ENCODE measurements around the gene CPT1B. TPM values are rescaled to one million over a fixed set of nuclear protein-coding genes. Genes with fewer than 3 reads are reported as not detected.

Gene CPT1B
- total and polyA plus RNA-seq, 2 experiments from 2014 or later = 5.6 to 14.4 TPM

DNA sequence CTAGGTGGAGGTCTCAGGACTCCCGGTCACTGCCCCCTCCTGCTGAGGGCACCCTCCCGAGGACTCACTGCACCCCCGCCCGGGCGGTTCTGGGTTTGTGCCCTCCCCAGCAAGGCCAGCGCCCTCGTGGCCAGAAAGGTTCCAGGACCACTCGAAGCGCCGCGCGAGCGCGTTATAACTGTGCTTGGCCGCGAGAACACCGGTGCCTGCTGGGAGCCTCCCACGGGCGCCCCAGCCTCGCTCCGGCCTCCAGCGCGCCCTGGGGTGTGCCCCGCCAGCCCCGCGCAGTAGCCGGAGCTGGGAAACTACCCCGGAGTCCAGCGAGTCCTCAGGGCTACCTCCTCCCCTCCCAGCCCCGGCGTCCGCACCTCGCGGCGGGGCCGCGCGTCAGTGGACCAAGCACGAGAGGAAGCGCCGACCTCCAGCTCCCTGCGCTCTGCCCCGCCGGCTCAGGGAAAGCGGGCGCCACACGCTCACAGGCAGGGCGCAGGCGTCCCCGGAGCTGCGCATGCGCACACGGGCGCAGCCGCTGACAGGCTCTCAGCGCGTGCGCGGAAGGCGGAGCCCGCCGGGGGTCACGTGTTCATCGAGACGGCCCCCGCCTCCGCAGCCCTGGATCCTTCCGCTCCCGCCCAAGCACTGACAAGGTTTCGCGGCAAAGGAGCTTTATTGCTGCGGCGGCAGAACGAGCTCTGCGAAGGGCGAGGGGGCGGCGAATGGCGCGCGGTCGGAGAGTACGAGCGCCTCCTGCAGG is 52.9 kb downstream of the CPT1B start, which contains the start of gene SCO2 (continued):
- TF ChIP-seq, protein P1, sequence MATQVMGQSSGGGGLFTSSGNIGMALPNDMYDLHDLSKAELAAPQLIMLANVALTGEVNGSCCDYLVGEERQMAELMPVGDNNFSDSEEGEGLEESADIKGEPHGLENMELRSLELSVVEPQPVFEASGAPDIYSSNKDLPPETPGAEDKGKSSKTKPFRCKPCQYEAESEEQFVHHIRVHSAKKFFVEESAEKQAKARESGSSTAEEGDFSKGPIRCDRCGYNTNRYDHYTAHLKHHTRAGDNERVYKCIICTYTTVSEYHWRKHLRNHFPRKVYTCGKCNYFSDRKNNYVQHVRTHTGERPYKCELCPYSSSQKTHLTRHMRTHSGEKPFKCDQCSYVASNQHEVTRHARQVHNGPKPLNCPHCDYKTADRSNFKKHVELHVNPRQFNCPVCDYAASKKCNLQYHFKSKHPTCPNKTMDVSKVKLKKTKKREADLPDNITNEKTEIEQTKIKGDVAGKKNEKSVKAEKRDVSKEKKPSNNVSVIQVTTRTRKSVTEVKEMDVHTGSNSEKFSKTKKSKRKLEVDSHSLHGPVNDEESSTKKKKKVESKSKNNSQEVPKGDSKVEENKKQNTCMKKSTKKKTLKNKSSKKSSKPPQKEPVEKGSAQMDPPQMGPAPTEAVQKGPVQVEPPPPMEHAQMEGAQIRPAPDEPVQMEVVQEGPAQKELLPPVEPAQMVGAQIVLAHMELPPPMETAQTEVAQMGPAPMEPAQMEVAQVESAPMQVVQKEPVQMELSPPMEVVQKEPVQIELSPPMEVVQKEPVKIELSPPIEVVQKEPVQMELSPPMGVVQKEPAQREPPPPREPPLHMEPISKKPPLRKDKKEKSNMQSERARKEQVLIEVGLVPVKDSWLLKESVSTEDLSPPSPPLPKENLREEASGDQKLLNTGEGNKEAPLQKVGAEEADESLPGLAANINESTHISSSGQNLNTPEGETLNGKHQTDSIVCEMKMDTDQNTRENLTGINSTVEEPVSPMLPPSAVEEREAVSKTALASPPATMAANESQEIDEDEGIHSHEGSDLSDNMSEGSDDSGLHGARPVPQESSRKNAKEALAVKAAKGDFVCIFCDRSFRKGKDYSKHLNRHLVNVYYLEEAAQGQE (IDR thresholded peaks at IDR 0.05; ENCODE audit: unreplicated experiment) = no peak
- TF ChIP-seq, protein P2, sequence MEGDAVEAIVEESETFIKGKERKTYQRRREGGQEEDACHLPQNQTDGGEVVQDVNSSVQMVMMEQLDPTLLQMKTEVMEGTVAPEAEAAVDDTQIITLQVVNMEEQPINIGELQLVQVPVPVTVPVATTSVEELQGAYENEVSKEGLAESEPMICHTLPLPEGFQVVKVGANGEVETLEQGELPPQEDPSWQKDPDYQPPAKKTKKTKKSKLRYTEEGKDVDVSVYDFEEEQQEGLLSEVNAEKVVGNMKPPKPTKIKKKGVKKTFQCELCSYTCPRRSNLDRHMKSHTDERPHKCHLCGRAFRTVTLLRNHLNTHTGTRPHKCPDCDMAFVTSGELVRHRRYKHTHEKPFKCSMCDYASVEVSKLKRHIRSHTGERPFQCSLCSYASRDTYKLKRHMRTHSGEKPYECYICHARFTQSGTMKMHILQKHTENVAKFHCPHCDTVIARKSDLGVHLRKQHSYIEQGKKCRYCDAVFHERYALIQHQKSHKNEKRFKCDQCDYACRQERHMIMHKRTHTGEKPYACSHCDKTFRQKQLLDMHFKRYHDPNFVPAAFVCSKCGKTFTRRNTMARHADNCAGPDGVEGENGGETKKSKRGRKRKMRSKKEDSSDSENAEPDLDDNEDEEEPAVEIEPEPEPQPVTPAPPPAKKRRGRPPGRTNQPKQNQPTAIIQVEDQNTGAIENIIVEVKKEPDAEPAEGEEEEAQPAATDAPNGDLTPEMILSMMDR (conservative IDR thresholded peaks at IDR 0.05; ENCODE audit: low read depth in 2 of 2) = peak; percentile 38 to 52
- TF ChIP-seq STAT1 (IDR thresholded peaks at IDR 0.05; ENCODE audit: unreplicated experiment) = no peak
- TF ChIP-seq, protein P3, sequence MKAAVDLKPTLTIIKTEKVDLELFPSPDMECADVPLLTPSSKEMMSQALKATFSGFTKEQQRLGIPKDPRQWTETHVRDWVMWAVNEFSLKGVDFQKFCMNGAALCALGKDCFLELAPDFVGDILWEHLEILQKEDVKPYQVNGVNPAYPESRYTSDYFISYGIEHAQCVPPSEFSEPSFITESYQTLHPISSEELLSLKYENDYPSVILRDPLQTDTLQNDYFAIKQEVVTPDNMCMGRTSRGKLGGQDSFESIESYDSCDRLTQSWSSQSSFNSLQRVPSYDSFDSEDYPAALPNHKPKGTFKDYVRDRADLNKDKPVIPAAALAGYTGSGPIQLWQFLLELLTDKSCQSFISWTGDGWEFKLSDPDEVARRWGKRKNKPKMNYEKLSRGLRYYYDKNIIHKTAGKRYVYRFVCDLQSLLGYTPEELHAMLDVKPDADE (IDR thresholded peaks at IDR 0.05) = 0 out of 2 replicates have a peak, but pooled peaks have one; percentile 6

DNA sequence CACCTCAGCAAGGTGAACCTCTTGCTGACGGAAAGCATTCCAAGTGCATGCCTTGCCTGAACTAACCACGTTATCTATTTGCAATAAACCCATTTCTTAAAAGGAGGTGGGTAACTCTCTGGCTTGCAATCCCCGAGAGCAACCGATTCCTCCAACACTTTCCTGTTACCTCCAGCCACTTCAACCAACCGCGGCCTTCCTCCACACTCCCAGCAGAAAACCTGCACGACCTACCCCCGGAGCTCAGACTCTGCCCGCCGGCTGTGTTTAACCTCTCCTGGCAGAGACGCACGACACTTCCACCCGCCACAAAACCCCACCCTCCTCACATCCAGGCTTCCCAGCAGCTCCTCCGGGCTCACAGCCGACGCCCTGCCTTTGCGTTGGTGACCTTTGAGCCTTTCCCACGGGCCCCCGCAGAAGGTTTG is 53.5 kb downstream of the CPT1B start:
- H3F3A ChIP-seq (replicated peaks; ENCODE audit: low read depth) = peaks cover 4% of the 10 kb centered on the region
- peaks cover 13% of the 10 kb centered on the region for H3K36me3 Mint-ChIP-seq (ENCODE audit: low read depth)
- H3K79me2 ChIP-seq (replicated peaks; ENCODE audit: insufficient read depth) = no peaks in the 10 kb centered on the region
- H3K4me3 Mint-ChIP-seq = peak overlapping the region; percentile 89
- H2AFZ ChIP-seq = no peak overlapping the region; the same call in 1 of the 2 replicates
- H3K27me3 Mint-ChIP-seq (ENCODE audit: insufficient read depth, low read depth, poor library complexity) = peaks cover 36% of the 10 kb centered on the region
- H3K4me2 ChIP-seq = peak overlapping the region; percentile 94
- H3K9me2 ChIP-seq (ENCODE audit: insufficient read depth) = no peaks in the 10 kb centered on the region
- ATAC-seq (no peak), DNase-seq (ENCODE audit: low spot score) (no peak)
- H3K36me3 ChIP-seq (ENCODE audit: insufficient read depth) = no peaks in the 10 kb centered on the region; the same call in 1 of the 2 replicates
- no peaks in the 10 kb centered on the region; the same call in 1 of the 2 replicates for H4K20me1 ChIP-seq (replicated peaks; ENCODE audit: insufficient read depth)
- H3K27me3 ChIP-seq (ENCODE audit: insufficient read depth) = peaks cover 31% of the 10 kb centered on the region
- no peaks in the 10 kb centered on the region; the same call in 1 of the 2 replicates for H3K4me1 ChIP-seq (ENCODE audit: insufficient read depth)
- peaks cover 4% of the 10 kb centered on the region; the same call in 2 of the 3 replicates for H3K9me3 Mint-ChIP-seq
- H3K4me3 ChIP-seq = peak overlapping the region; percentile 84
- H3K27ac ChIP-seq (ENCODE audit: low read depth) = no peak overlapping the region
- peak overlapping the region; percentile 78 for H3K27ac Mint-ChIP-seq
- H3K4me1 Mint-ChIP-seq = peaks cover 11% of the 10 kb centered on the region
- TF ChIP-seq ZNF114 (CRISPR knock-in tag; IDR thresholded peaks at IDR 0.05) = no peak
- TF ChIP-seq STAT1 (IDR thresholded peaks at IDR 0.05; ENCODE audit: unreplicated experiment) = no peak
- TF ChIP-seq ZNF331 (CRISPR knock-in tag; IDR thresholded peaks at IDR 0.05; ENCODE audit: low read depth) = no peak
- TF ChIP-seq, protein P4, sequence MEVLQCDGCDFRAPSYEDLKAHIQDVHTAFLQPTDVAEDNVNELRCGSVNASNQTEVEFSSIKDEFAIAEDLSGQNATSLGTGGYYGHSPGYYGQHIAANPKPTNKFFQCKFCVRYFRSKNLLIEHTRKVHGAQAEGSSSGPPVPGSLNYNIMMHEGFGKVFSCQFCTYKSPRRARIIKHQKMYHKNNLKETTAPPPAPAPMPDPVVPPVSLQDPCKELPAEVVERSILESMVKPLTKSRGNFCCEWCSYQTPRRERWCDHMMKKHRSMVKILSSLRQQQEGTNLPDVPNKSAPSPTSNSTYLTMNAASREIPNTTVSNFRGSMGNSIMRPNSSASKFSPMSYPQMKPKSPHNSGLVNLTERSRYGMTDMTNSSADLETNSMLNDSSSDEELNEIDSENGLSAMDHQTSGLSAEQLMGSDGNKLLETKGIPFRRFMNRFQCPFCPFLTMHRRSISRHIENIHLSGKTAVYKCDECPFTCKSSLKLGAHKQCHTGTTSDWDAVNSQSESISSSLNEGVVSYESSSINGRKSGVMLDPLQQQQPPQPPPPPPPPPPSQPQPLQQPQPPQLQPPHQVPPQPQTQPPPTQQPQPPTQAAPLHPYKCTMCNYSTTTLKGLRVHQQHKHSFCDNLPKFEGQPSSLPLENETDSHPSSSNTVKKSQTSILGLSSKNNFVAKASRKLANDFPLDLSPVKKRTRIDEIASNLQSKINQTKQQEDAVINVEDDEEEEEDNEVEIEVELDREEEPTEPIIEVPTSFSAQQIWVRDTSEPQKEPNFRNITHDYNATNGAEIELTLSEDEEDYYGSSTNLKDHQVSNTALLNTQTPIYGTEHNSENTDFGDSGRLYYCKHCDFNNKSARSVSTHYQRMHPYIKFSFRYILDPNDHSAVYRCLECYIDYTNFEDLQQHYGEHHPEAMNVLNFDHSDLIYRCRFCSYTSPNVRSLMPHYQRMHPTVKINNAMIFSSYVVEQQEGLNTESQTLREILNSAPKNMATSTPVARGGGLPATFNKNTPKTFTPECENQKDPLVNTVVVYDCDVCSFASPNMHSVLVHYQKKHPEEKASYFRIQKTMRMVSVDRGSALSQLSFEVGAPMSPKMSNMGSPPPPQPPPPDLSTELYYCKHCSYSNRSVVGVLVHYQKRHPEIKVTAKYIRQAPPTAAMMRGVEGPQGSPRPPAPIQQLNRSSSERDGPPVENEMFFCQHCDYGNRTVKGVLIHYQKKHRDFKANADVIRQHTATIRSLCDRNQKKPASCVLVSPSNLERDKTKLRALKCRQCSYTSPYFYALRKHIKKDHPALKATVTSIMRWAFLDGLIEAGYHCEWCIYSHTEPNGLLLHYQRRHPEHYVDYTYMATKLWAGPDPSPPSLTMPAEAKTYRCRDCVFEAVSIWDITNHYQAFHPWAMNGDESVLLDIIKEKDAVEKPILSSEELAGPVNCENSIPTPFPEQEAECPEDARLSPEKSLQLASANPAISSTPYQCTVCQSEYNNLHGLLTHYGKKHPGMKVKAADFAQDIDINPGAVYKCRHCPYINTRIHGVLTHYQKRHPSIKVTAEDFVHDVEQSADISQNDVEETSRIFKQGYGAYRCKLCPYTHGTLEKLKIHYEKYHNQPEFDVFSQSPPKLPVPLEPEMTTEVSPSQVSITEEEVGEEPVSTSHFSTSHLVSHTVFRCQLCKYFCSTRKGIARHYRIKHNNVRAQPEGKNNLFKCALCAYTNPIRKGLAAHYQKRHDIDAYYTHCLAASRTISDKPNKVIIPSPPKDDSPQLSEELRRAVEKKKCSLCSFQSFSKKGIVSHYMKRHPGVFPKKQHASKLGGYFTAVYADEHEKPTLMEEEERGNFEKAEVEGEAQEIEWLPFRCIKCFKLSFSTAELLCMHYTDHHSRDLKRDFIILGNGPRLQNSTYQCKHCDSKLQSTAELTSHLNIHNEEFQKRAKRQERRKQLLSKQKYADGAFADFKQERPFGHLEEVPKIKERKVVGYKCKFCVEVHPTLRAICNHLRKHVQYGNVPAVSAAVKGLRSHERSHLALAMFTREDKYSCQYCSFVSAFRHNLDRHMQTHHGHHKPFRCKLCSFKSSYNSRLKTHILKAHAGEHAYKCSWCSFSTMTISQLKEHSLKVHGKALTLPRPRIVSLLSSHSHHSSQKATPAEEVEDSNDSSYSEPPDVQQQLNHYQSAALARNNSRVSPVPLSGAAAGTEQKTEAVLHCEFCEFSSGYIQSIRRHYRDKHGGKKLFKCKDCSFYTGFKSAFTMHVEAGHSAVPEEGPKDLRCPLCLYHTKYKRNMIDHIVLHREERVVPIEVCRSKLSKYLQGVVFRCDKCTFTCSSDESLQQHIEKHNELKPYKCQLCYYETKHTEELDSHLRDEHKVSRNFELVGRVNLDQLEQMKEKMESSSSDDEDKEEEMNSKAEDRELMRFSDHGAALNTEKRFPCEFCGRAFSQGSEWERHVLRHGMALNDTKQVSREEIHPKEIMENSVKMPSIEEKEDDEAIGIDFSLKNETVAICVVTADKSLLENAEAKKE (CRISPR knock-in tag; IDR thresholded peaks at IDR 0.05) = no peak
- no peak for TF ChIP-seq NANOG (IDR thresholded peaks at IDR 0.05; ENCODE audit: borderline replicate concordance)
- no peak for TF ChIP-seq CREB1 (CRISPR knock-in tag; IDR thresholded peaks at IDR 0.05; ENCODE audit: low read depth)
- TF ChIP-seq, protein P3 (IDR thresholded peaks at IDR 0.05) = no peak

Data from GM23338 (cell line).